HCT116 (cell line): ENCODE measurements around the gene NFE2L3.

Experiments
- CEBPB ChIP-seq: IDR thresholded peaks from 2 replicates; pipeline ENCODE4 v1.6.1; 2012; ENCODE audit warnings: low read depth
- CTCF ChIP-seq, 3 experiments: fragments of 200-600 bp in 1 of 3; sonication (generic) in 1 of 3; IDR thresholded peaks in 2 of 3; conservative IDR thresholded peaks in 1 of 3; 2 replicates each; pipeline ENCODE4 v1.5.1; 2012 to 2017; ENCODE audit warnings: low read depth in 2 of 3, low read length in 2 of 3, antibody characterized with exemption in 1 of 3, borderline replicate concordance in 1 of 3, control low read depth in 1 of 3, mild to moderate bottlenecking in 1 of 3, mixed read lengths in 1 of 3, mixed run types in 1 of 3, moderate library complexity in 1 of 3; ENCODE audit not compliant: insufficient read depth in 1 of 3
- EZH2phosphoT487 ChIP-seq: fragments of 200-600 bp; IDR thresholded peaks from 2 replicates; pipeline ENCODE4 v1.6.1; 2018; ENCODE audit warnings: antibody characterized with exemption, borderline replicate concordance
- POLR2A ChIP-seq: IDR thresholded peaks from 2 replicates; pipeline ENCODE4 v1.7.0; 2011; ENCODE audit warnings: borderline replicate concordance; ENCODE audit not compliant: insufficient read depth, insufficient read length; ENCODE audit errors: extremely low read depth
- POLR2AphosphoS5 ChIP-seq: IDR thresholded peaks from 2 replicates; pipeline ENCODE4 v1.6.1; 2011; ENCODE audit warnings: mild to moderate bottlenecking, low read depth, low read length, moderate library complexity
- SIN3A ChIP-seq: IDR thresholded peaks from 2 replicates; pipeline ENCODE4 v1.6.1; 2012; ENCODE audit warnings: low read depth
- SP1 ChIP-seq: IDR thresholded peaks from 2 replicates; pipeline ENCODE4 v1.6.1; 2012; ENCODE audit warnings: low read depth
- TCF7L2 ChIP-seq: IDR thresholded peaks from 2 replicates; pipeline ENCODE4 v1.7.0; 2011; ENCODE audit warnings: borderline replicate concordance, inconsistent platforms; ENCODE audit not compliant: insufficient read depth, insufficient read length; ENCODE audit errors: extremely low read depth

GRCh38 chr7:26153241-26153822 lies 1.3 kb downstream of the NFE2L3 start:
- TF ChIP-seq POLR2AphosphoS5 (no peak), SP1 (no peak), CTCF (IDR thresholded peaks at IDR 0.05 in 2 of 3, conservative IDR thresholded peaks at IDR 0.05 in 1 of 3; ENCODE audit: borderline replicate concordance in 1 of 3, insufficient read depth in 1 of 3, low read depth in 2 of 3, low read length in 2 of 3) (no peak), CEBPB (no peak), POLR2A (no peak), SIN3A (no peak), EZH2phosphoT487 (no peak), TCF7L2 (no peak)
